SK-N-SH (cell line): ENCODE data around the gene EBF4. TPM values are rescaled to one million over a fixed set of nuclear protein-coding genes. Genes with fewer than 3 reads are reported as not detected.

ENCODE experiments used
- CTCF ChIA-PET: fragments of 300-600, 350-600 bp; formaldehyde crosslinking; extraction: SDS; loops from one replicate; lab custom pipeline; 2021; lab: Yijun Ruan, JAX
- POLR2A ChIA-PET: fragments of 350-600 bp; sonication (Branson Sonifier 250); formaldehyde crosslinking; extraction: SDS; loops from one replicate; lab custom pipeline; 2020; ENCODE audit warnings: antibody characterized with exemption, inconsistent platforms; lab: Yijun Ruan, JAX
- DNase-seq: peaks from one replicate; pipeline ENCODE4 v3.0.0; 2012
- H2AFZ ChIP-seq: fragments of 200-600 bp; sonication (generic); 2 replicates; pipeline ENCODE4 v1.8.1; 2016; ENCODE audit warnings: antibody characterized with exemption, mild to moderate bottlenecking, low read depth
- H3F3A ChIP-seq: fragments of 200-600 bp; sonication (generic); replicated peaks from 2 replicates; pipeline ENCODE3; 2016; ENCODE audit warnings: antibody characterized with exemption, mild to moderate bottlenecking; ENCODE audit not compliant: insufficient read depth
- H3K27ac ChIP-seq, 2 experiments: fragments of 200-500 bp in 1 of 2; fragments of 200-600 bp in 1 of 2; sonication (Bioruptor generic) in 1 of 2; sonication (generic), shearing (Covaris generic) in 1 of 2; 2 replicates each; pipeline versions ENCODE4 v1.5.1 to v1.6.1; 2014 to 2016; ENCODE audit warnings: low read depth in 2 of 2, inconsistent platforms in 1 of 2, low read length in 1 of 2, mild to moderate bottlenecking in 1 of 2, mixed read lengths in 1 of 2
- H3K27me3 ChIP-seq: fragments of 200-600 bp; sonication (generic), shearing (Covaris generic); 2 replicates; pipeline ENCODE4 v1.6.1; 2016; ENCODE audit warnings: mixed run types; ENCODE audit not compliant: insufficient read depth
- H3K36me3 ChIP-seq, 2 experiments: fragments of 200-500 bp in 1 of 2; fragments of 200-600 bp in 1 of 2; sonication (Bioruptor generic) in 1 of 2; sonication (generic) in 1 of 2; replicated peaks in 1 of 2; 2 replicates each; pipeline versions ENCODE3 to v1.5.1; 2014 to 2016; ENCODE audit warnings: low read length in 1 of 2, mild to moderate bottlenecking in 1 of 2; ENCODE audit not compliant: insufficient read depth in 2 of 2, control insufficient read depth in 1 of 2
- H3K4me1 ChIP-seq, 2 experiments: fragments of 200-500 bp in 1 of 2; fragments of 200-600 bp in 1 of 2; sonication (Bioruptor generic) in 1 of 2; sonication (generic), shearing (Covaris generic) in 1 of 2; 2 replicates each; pipeline versions ENCODE4 v1.5.1 to v1.6.1; 2014 to 2016; ENCODE audit warnings: low read depth in 1 of 2, low read length in 1 of 2, mixed run types in 1 of 2; ENCODE audit not compliant: insufficient read depth in 2 of 2, control insufficient read depth in 1 of 2
- H3K4me2 ChIP-seq: fragments of 200-600 bp; sonication (generic), shearing (Covaris generic); 2 replicates; pipeline ENCODE4 v1.6.1; 2017; ENCODE audit warnings: mixed run types
- H3K4me3 ChIP-seq, 2 experiments: fragments of 200-500 bp in 1 of 2; fragments of 200-600 bp in 1 of 2; sonication (Bioruptor generic) in 1 of 2; sonication (generic), shearing (Covaris generic) in 1 of 2; 2 replicates each; pipeline versions ENCODE4 v1.5.1 to v1.8.1; 2014 to 2016; ENCODE audit warnings: low read depth in 2 of 2, inconsistent platforms in 1 of 2, low read length in 1 of 2, mild to moderate bottlenecking in 1 of 2, mixed read lengths in 1 of 2, moderate library complexity in 1 of 2
- H3K79me2 ChIP-seq: fragments of 200-600 bp; sonication (generic); 2 replicates; pipeline ENCODE4 v1.8.1; 2017; ENCODE audit warnings: mild to moderate bottlenecking; ENCODE audit not compliant: insufficient read depth
- H3K9ac ChIP-seq: fragments of 200-600 bp; sonication (generic); 2 replicates; pipeline ENCODE4 v1.6.1; 2017; ENCODE audit warnings: mixed run types
- H3K9me2 ChIP-seq: fragments of 200-600 bp; sonication (generic); 2 replicates; pipeline ENCODE4 v1.6.1; 2017; ENCODE audit warnings: mixed run types
- H3K9me3 ChIP-seq: fragments of 200-600 bp; sonication (generic); 2 replicates; pipeline ENCODE4 v1.6.1; 2017; ENCODE audit warnings: mixed run types, mild to moderate bottlenecking, moderate library complexity
- H4K20me1 ChIP-seq: fragments of 200-600 bp; sonication (generic); 2 replicates; pipeline ENCODE4 v1.6.1; 2017; ENCODE audit warnings: mild to moderate bottlenecking, mixed run types; ENCODE audit not compliant: insufficient read depth
- CHD2 ChIP-seq: fragments of 150-350 bp; IDR thresholded peaks from 2 replicates; pipeline ENCODE4 v1.6.1; 2018; ENCODE audit warnings: low read length; ENCODE audit not compliant: partially characterized antibody
- ELF1 ChIP-seq: IDR thresholded peaks from 2 replicates; pipeline ENCODE4 v1.4.0; 2012
- EP300 ChIP-seq, 2 experiments: IDR thresholded peaks; 2 replicates each; pipeline versions ENCODE4 v1.4.0 to v1.6.1; 2012; ENCODE audit warnings: borderline replicate concordance in 1 of 2, low read depth in 1 of 2, low read length in 1 of 2
- EZH2phosphoT487 ChIP-seq: fragments of 200-600 bp; sonication (generic); IDR thresholded peaks from 2 replicates; pipeline ENCODE4 v1.6.1; 2017; ENCODE audit warnings: low read depth, mixed run types, mild to moderate bottlenecking, antibody characterized with exemption, moderate library complexity, borderline replicate concordance
- FOSL2 ChIP-seq: IDR thresholded peaks from 2 replicates; pipeline ENCODE4 v1.4.0; 2012; ENCODE audit warnings: low read depth, mild to moderate bottlenecking, moderate library complexity, borderline replicate concordance
- FOXM1 ChIP-seq: IDR thresholded peaks from 2 replicates; pipeline ENCODE4 v1.4.0; 2012; ENCODE audit warnings: low read depth, mild to moderate bottlenecking
- GABPA ChIP-seq: IDR thresholded peaks from 2 replicates; pipeline ENCODE4 v1.4.0; 2012; ENCODE audit warnings: low read depth, mild to moderate bottlenecking
- GATA2 ChIP-seq: sonication (generic); formaldehyde crosslinking; IDR thresholded peaks from 2 replicates; pipeline ENCODE4 v1.5.0; 2020; ENCODE audit warnings: mild to moderate bottlenecking, missing genetic modification reagents
- JUND ChIP-seq: IDR thresholded peaks from 2 replicates; pipeline ENCODE4 v1.4.0; 2012
- MAX ChIP-seq: IDR thresholded peaks from 2 replicates; pipeline ENCODE4 v1.4.0; 2012; ENCODE audit warnings: low read depth
- NFIC ChIP-seq: IDR thresholded peaks from 2 replicates; pipeline ENCODE4 v1.4.0; 2012; ENCODE audit warnings: borderline replicate concordance
- NRF1 ChIP-seq: IDR thresholded peaks from 2 replicates; pipeline ENCODE4 v1.6.1; 2012; ENCODE audit warnings: low read depth, mild to moderate bottlenecking, low read length
- PBX3 ChIP-seq: IDR thresholded peaks from 2 replicates; pipeline ENCODE4; 2012
- POLR2AphosphoS5 ChIP-seq: IDR thresholded peaks from 2 replicates; pipeline ENCODE4 v1.6.1; 2012; ENCODE audit warnings: low read depth, low read length
- RAD21 ChIP-seq: IDR thresholded peaks from 2 replicates; pipeline ENCODE4 v1.6.1; 2012; ENCODE audit warnings: mild to moderate bottlenecking, low read length
- REST ChIP-seq: IDR thresholded peaks from 2 replicates; pipeline ENCODE4 v1.6.1; 2012; ENCODE audit warnings: mild to moderate bottlenecking, low read depth, low read length, moderate library complexity
- RFX5 ChIP-seq: IDR thresholded peaks from 2 replicates; pipeline ENCODE4 v1.6.1; 2012; ENCODE audit warnings: mild to moderate bottlenecking, improper control_type of control experiment, low read length
- SIN3A ChIP-seq: IDR thresholded peaks from 2 replicates; pipeline ENCODE4 v1.6.1; 2012; ENCODE audit warnings: low read depth, mild to moderate bottlenecking, low read length, moderate library complexity, borderline replicate concordance
- TAF1 ChIP-seq: IDR thresholded peaks from 2 replicates; pipeline ENCODE4 v1.6.1; 2012; ENCODE audit warnings: low read depth, mild to moderate bottlenecking, low read length, moderate library complexity, borderline replicate concordance
- TCF12 ChIP-seq: IDR thresholded peaks from 2 replicates; pipeline ENCODE4 v1.4.0; 2012
- USF1 ChIP-seq: IDR thresholded peaks from 2 replicates; pipeline ENCODE4 v1.4.0; 2012; ENCODE audit warnings: low read depth, borderline replicate concordance
- WGBS: methylation state at CpG from one replicate; pipeline ENCODE4 v1.1.6; 2017; ENCODE audit warnings: low lambda C conversion rate; 5-methylcytosine and 5-hydroxymethylcytosine counted together
- polyA plus RNA-seq, 3 experiments: library from polyadenylated mRNA; depleted of rRNA; stranded (reverse); fragments of >200 nt; gene quantifications; 2 replicates each; pipeline ENCODE4 v1.2.3, GENCODE V29; 2012

The EBF4 gene
- polyA plus RNA-seq, 1 of the 3 experiments (the other 2 are of a cell fraction): 20.6 TPM

GRCh38 chr20:2804041-2804828, 111.7 kb downstream of the EBF4 start:
- H3K9me3 ChIP-seq: no peaks in the 10 kb centered on the region
- H3K27ac ChIP-seq: no peak overlapping the region
- no peaks in the 10 kb centered on the region for H3K36me3 ChIP-seq
- CTCF ChIA-PET: interaction anchor here (0.5 kb wide), 1 partner anchor 1989 kb away, joined by 3 read pairs; no protein-coding TSS in a partner anchor
- no peaks in the 10 kb centered on the region for H3K79me2 ChIP-seq
- TF ChIP-seq RAD21 (no peak), MAX (no peak), CHD2 (no peak)
- H3K4me3 ChIP-seq: no peak overlapping the region
- POLR2A ChIA-PET: no interaction called here
- H3K9ac ChIP-seq: no peak overlapping the region
- no peaks in the 10 kb centered on the region for H3K27me3 ChIP-seq
- no peak for DNase-seq
- no peaks in the 10 kb centered on the region for H3K9me2 ChIP-seq
- H3F3A ChIP-seq: no peaks in the 10 kb centered on the region
- no peak overlapping the region for H3K4me2 ChIP-seq
- H4K20me1 ChIP-seq: no peaks in the 10 kb centered on the region
- 70% methylated on average over 16 of the region's 16 CpGs for WGBS
- no peak overlapping the region for H2AFZ ChIP-seq
- H3K4me1 ChIP-seq: peaks cover 0 to 7% of the 10 kb centered on the region in 2 experiments; a peak in 1 of 4 replicates

- H3K9me2 ChIP-seq: no peaks in the 10 kb centered on the region
- ChIA-PET CTCF (no interaction called here), POLR2A (no interaction called here)
- H2AFZ ChIP-seq: no peak overlapping the region
- H3K79me2 ChIP-seq: no peaks in the 10 kb centered on the region
- peaks cover 0 to 6% of the 10 kb centered on the region in 2 experiments; a peak in 1 of 4 replicates for H3K4me1 ChIP-seq
- no peaks in the 10 kb centered on the region for H3F3A ChIP-seq
- H3K27ac ChIP-seq: no peak overlapping the region
- no peaks in the 10 kb centered on the region for H3K9me3 ChIP-seq
- H3K4me2 ChIP-seq: no peak overlapping the region
- WGBS: 74% methylated on average over 39 of the region's 49 CpGs
- H3K4me3 ChIP-seq: no peak overlapping the region
- H3K9ac ChIP-seq: no peak overlapping the region
- peak; percentile 25 for DNase-seq
- TF ChIP-seq USF1: no peak
- no peak for TF ChIP-seq REST
- no peak for TF ChIP-seq POLR2AphosphoS5
- no peak for TF ChIP-seq CHD2
- no peak for TF ChIP-seq PBX3
- no peak for TF ChIP-seq JUND
- TF ChIP-seq SIN3A: no peak
- no peak for TF ChIP-seq EZH2phosphoT487
- no peak for TF ChIP-seq GATA2 (CRISPR knock-in tag)
- TF ChIP-seq EP300 (IDR thresholded peaks at IDR 0.05; ENCODE audit: borderline replicate concordance in 1 of 2, low read depth in 1 of 2, low read length in 1 of 2): no peak
- TF ChIP-seq FOXM1: no peak
- TF ChIP-seq NRF1: no peak
- TF ChIP-seq RFX5: no peak
- no peak for TF ChIP-seq ELF1
- TF ChIP-seq GABPA: no peak
- TF ChIP-seq TCF12: no peak
- TF ChIP-seq MAX: no peak
- TF ChIP-seq FOSL2: no peak
- no peak for TF ChIP-seq NFIC
- TF ChIP-seq TAF1: no peak
- no peaks in the 10 kb centered on the region for H4K20me1 ChIP-seq
- no peaks in the 10 kb centered on the region for H3K36me3 ChIP-seq
- H3K27me3 ChIP-seq: no peaks in the 10 kb centered on the region
These were observed 112.5 kb downstream of the EBF4 start for GRCh38 chr20:2804852-2805688.
